CD4-positive, alpha-beta T cell treated with Interleukin-1 beta for 1 hour (primary cell): Measurements from ENCODE around the gene PPM1E.
A peak's percentile ranks its signal among the peaks of the same experiment; 100 is the strongest.

ENCODE experiments used
- DNase-seq, 2 donors: peaks; one replicate each; pipeline ENCODE4 v3.0.0-alpha.2; 2020 to 2022

PPM1E gene

DNA sequence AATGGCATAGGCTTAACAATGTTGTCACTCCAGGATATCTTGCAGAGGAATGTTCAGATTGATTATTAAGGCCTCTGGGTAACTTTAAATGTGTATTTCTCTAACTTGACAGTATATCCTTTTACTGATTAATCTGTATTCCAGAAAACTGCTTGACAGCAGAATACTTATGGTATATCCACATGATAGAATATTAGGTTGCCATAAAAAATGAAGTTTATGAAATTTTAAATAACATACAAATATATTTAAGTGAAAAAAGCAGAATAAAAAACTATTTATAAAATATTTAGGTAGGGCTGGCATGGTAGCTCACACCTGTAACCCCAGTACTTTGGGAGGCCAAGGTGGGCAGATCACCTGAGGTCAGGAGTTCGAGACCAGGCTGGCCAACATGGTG lies 244.4 kb downstream of the PPM1E start:
- DNase-seq: no peak

GRCh38 chr17:59001158-59001814 lies 245.6 kb downstream of the PPM1E start:
- DNase-seq: peak; percentile 78 to 85

DNA sequence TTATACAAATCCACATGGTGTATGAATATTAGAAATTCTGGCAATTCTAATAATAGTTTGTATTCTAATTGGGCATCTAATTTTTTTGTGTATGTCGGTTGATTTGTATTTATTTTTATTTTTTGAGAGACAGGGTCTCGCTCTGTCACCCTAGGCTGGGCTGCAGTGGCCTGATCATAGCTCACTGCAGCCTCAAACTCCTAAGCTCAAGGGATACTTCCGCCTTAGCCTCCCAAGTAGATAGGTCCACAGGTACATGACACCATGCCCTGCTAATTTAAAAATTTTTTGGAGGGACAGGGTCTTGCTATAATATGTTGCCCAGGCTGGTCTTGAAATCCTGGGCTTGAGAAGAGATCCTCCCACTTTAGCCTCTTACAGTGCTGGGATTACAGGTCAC lies 246.5 kb downstream of the PPM1E start:
- no peak for DNase-seq

DNA sequence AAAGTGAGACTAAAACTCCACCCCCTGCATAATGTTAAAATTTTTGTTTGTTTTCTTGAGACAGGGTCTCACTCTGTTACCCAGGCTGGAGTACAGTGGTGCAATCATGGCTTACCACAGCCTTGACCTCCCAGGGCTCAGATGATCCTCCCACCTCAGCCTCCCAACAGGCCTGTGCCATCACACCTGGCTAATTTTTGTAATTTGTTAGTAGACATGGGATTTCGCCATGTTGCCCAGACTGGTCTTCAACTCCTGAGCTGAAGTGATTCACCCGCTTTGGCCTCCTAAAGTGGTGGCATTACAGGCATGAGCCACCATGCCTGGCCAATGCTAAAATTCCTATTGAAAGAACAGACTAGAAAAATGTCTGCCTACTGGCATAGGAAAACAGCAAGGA lies 247.2 kb downstream of the PPM1E start:
- DNase-seq: no peak

DNA sequence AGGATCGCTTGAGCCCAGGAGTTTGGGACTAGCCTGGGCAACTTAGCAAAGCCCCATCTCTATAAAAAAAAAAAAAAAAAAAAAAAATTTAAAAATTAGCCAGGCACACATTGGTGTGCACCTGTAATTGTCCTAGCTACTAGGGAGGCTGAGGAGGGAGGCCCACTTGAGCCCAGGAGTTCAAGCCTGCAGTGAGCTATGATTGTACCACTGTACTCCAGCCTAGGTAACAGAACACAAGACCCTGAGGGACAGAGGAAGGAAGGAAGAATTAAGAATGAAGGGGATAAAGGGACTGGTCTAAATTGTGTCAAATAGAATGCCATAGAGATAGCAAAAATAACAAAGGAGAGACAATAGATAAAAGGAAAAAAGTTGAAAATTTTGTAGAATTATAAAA lies 248.2 kb downstream of the PPM1E start:
- DNase-seq: no peak

DNA sequence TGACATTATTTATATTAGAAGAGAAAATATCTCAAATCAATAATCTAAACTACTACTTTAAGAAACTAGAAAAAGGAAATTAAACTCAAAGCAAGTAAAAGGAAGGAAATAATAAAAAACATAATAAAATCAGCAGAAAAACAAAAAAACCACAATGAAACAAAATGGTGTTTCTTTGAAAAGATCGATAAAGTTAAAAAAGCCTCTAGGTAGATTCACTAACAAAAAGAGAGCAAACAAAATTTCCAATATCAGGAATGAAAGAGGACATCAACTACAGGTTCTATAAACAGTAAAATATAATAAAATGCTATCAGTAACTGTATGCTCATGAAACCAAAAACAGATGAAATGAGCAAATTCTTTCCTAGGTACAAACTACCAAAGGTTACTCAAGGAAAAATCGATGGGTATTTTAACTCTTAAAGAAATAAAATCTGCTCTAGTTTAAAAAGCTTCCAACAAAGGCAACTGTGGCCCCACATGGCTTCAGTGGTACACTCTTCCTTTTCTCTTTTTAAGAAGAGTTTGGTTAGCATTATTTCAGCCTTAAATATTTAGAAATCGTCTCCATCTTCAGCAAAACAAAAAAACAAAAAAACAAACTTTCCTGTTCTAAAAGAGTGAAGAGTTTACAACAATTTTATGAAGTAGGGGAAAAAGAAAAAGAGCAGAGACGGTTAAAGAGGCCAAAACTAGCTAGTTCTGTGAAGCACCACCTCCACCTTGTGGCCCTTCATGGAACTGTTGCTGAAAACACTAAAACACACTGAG lies 248.9 kb downstream of the PPM1E start:
- DNase-seq: peak; percentile 65 to 78

DNA sequence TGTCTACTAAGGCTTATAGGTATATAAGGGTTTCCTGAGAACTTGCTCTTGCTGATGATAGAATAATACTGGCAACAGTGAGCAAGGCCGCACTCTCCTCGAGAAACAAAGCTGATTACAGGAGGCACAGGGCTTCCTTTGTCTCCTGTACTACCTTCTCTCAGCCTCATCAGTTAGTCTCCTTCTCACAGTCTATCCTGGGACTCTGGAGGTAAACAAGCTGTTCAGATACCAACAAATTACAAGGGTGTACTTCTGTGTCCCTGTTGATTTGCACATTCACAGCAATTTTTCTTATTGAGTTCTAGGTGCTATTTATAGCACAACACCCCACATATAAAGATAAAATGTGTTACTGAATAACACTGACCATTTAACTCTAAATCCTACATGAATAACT lies 252.3 kb downstream of the PPM1E start:
- DNase-seq: no peak

- DNase-seq: no peak
Observed at GRCh38 chr17:59008737-59009136, 253.1 kb downstream of the PPM1E start.

DNA sequence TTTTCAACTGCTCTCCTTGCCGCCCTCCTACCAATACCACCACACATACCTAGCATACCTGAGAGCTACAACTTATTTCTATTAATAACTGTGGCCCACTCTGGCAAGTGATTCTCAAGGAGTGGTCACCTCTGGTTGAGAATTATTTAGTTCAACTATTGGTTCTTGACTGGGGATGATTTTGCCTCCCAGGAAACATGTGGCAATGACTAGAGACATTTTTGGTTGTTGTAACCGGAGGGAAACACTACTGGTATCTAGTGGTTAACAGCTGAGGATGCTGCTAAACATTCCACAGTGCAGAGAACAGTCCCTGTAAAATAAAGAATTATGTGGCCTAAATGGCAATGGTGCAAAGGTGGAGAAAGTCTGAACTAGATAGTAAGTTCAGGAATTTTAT lies 254.4 kb downstream of the PPM1E start:
- no peak for DNase-seq

DNA sequence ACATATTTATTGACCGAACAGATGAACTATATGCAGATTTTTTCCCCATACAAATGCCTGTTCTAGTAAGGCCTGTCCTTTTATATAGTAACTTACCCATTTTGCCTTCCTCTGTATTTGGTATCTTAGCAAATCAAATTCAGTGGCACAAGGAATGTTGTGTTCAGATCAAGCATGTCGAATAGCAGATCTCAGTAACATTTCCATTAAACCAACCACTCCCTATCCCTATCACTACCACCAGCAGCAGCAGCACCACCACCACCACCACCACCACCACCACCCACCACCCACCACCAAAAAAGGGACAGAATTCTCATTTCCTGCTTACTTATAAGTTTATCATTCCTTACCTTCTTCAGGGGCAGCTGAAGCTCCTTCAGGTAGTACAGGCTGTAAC lies 256.3 kb downstream of the PPM1E start:
- DNase-seq: no peak

DNA sequence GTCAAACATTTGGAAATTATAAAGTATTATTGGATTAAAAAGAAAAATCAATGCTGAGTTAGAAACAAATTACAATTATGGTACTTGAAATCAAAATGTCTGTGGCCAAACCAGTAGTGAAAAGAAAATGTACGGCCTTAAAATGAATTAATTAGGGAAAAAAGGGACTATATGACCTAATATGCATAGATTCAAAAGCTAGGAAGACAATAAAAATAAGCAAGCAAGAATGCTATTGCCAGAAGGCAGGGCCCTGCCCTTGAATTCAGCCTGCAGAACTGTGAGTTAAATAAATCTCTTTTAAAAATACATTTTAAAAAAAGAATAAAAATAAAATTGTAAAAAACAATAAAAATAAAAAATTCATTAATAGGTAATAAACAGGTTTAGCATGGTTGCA lies 262.4 kb downstream of the PPM1E start:
- no peak for DNase-seq

GRCh38 chr17:59024916-59025315 lies 269.3 kb downstream of the PPM1E start:
- DNase-seq: no peak

DNA sequence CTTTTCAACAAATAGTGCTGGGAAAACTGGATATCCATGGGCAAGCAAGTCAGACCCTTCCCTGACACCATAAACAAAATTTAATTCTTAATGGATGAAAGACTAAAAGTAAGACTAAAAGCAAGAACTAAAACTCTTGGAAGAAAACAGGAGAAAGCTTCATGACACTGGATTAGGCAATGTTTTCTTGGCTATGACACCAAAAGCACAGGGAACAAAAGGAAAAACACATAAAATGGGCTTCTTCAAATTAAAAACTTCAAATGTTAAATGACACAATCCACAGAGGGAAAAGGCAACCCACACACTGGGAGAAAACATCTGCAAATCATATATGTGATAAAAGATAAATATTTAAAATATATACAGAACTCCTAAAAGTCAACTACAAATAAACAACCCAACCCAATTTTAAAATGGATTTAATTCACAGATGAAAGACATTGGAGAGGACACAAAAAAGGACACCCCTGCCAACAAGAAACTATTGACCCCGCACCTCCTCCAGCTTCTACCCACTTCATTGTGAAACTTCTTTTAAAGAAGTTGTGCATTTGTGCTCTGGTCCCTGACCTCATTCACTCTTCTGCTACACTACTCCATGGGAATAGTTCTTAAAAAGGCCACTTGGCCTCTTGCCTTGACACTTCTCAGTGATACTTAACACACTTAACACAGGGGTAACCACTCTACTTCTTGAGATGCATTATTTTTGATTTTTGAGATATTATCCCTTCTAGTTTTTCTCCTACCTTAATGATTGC lies 270.7 kb downstream of the PPM1E start:
- no peak for DNase-seq

DNA sequence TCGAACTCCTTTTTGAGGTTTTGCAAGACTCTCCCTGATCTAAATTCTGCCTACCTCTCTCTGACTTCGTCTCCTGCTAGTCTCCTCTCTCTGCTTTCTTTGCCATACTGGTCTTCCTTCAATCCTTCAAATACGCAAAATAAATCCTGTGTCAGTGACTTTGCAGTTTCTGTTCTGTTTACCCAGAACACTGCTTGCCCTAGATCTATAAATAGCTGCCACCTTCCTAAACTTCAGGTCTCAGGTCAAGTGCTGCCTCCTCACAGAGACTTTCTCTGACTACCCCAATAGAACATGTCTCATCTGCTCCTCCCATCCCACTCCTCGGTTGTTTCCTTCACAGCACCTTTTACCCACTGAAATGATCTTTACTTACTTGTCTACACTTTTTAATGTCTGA lies 272.1 kb downstream of the PPM1E start:
- DNase-seq: no peak

DNA sequence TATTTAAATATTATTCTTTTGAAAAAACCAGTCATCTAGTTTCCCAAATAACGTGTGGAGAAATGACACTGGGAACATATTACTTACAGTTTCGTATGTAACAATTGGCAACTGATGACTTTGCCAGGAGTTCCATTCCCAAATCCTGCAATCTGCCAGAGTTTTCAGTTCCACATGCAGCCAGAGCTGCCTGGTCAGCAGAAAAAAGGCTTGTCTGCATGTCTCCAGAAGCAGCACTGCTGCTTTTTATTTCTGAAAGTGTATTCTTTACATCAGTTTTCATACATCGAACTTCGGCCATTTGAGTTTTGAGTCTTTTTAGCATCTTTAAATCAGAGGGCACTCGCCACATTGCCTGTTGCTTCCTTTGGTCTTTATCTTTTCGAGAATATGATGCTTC lies 272.7 kb downstream of the PPM1E start:
- no peak for DNase-seq

DNA sequence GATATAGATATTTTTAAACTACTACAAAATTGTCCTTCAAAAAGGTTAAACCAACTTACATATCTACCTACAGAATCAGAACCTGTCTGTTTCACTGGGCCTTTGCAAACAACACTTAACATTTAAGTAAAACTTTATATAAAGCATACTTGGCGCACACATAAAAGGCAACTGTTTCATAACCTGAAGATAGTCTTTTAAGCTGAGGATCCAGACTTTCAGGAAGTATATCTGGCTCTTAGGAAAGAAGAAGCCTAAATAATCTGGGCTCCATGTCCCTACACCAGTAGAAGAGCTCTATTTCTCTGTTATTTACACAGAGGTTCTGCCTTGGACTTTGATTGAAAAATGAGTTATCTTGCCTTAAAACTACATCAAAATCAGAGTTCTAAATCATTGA lies 275.2 kb downstream of the PPM1E start:
- DNase-seq: no peak
